K562 (cell line): ENCODE data around the gene ADGRL3. TPM values are rescaled to one million over a fixed set of nuclear protein-coding genes. Genes with fewer than 3 reads are reported as not detected.

Experiments used
- ATAC-seq: fragments of 200-7000 bp; cut with Tn5 transposase; 3 replicates; pipeline ENCODE4 v1.9.1; 2020; ENCODE audit warnings: moderate library complexity
- BruUV-seq: library from RNA; stranded (reverse); fragments of 400-500 nt; replicated peaks from 2 replicates; lab custom pipeline; 2021; lab: Mats Ljungman, UMichigan
- CTCF ChIA-PET: fragments of 300-600 bp; formaldehyde crosslinking; extraction: SDS; loops from one replicate; lab custom pipeline; 2021; ENCODE audit warnings: low intra/inter-chr PET ratio; lab: Yijun Ruan, JAX
- POLR2A ChIA-PET: fragments of 300-600, 350-650 bp; sonication (Branson Sonifier 250); formaldehyde crosslinking; extraction: SDS; loops from one replicate; lab custom pipeline; 2021; ENCODE audit warnings: antibody characterized with exemption, inconsistent platforms; lab: Yijun Ruan, JAX
- DNase-seq, 4 experiments: peaks; one replicate each; pipeline versions ENCODE4 v3.0.0 to v3.0.0-alpha.2; 2011 to 2018; ENCODE audit warnings: low spot score in 3 of 4, mixed read lengths in 3 of 4; ENCODE audit errors: extremely low read depth in 1 of 4
- FAIRE-seq: peaks from 2 replicates; lab custom pipeline; 2011; peaks lifted over from hg19 to GRCh38; lab: Jason Lieb, UNC
- H2AFZ ChIP-seq: 2 replicates; pipeline ENCODE4 v1.6.0; 2011; ENCODE audit warnings: low read depth, low read length, control low read depth, inconsistent platforms
- H3K27ac ChIP-seq: fragments of 200-600 bp; 3 replicates; pipeline ENCODE4 v1.8.0; 2011; ENCODE audit warnings: low read depth, mild to moderate bottlenecking, control low read depth, inconsistent platforms, low read length, moderate library complexity, mixed read lengths; ENCODE audit errors: extremely low read depth
- H3K27me3 ChIP-seq, 2 experiments: fragments of 300-600 bp in 1 of 2; 2 replicates in 1 of 2; 3 replicates in 1 of 2; pipeline versions ENCODE4 v1.6.0 to v1.8.0; 2011; ENCODE audit warnings: inconsistent platforms in 2 of 2, low read length in 2 of 2, mild to moderate bottlenecking in 1 of 2, mixed read lengths in 1 of 2, moderate library complexity in 1 of 2; ENCODE audit not compliant: control insufficient read depth in 2 of 2, insufficient read depth in 2 of 2
- H3K36me3 ChIP-seq: fragments of 300-600 bp; 3 replicates; pipeline ENCODE4 v1.8.0; 2011; ENCODE audit warnings: mild to moderate bottlenecking, low read length, inconsistent platforms; ENCODE audit not compliant: control insufficient read depth, insufficient read depth
- H3K4me1 ChIP-seq, 2 experiments: fragments of 200-600 bp in 1 of 2; replicated peaks in 1 of 2; 2 replicates in 1 of 2; 3 replicates in 1 of 2; pipeline versions ENCODE4 v1.5.1 to v1.8.0; 2011; ENCODE audit warnings: inconsistent platforms in 2 of 2, low read length in 2 of 2, mild to moderate bottlenecking in 1 of 2, mixed read lengths in 1 of 2, moderate library complexity in 1 of 2; ENCODE audit not compliant: control insufficient read depth in 2 of 2, insufficient read depth in 2 of 2
- H3K4me2 ChIP-seq: 2 replicates; pipeline ENCODE4 v1.6.1; 2011; ENCODE audit warnings: low read length, control low read depth, inconsistent platforms, mixed read lengths; ENCODE audit not compliant: insufficient read depth
- H3K4me3 ChIP-seq: fragments of 200-600 bp; sonication (generic), shearing (Covaris generic); 2 replicates; pipeline ENCODE4 v1.5.1; 2016; ENCODE audit warnings: control low read depth, inconsistent platforms
- H3K79me2 ChIP-seq: fragments of 200-600 bp; 3 replicates; pipeline ENCODE4 v1.8.0; 2011; ENCODE audit warnings: low read length, inconsistent platforms; ENCODE audit not compliant: control insufficient read depth, insufficient read depth
- H3K9ac ChIP-seq, 2 experiments: 2 replicates each; pipeline versions ENCODE4 v1.6.0 to v1.6.1; 2011; ENCODE audit warnings: low read depth in 2 of 2, low read length in 2 of 2, control low read depth in 1 of 2, inconsistent platforms in 1 of 2, mild to moderate bottlenecking in 1 of 2, mixed read lengths in 1 of 2; ENCODE audit not compliant: insufficient read depth in 1 of 2
- H3K9me1 ChIP-seq: one replicate; pipeline ENCODE4 v1.6.0; 2011; ENCODE audit warnings: inconsistent platforms, mild to moderate bottlenecking, low read length, moderate library complexity; ENCODE audit not compliant: control insufficient read depth, insufficient read depth
- H3K9me3 ChIP-seq: replicated peaks from 2 replicates; pipeline ENCODE4 v1.5.1; 2011; ENCODE audit warnings: low read depth, low read length, inconsistent platforms; ENCODE audit not compliant: control insufficient read depth, insufficient read depth
- H4K20me1 ChIP-seq: replicated peaks from 2 replicates; pipeline ENCODE4 v1.6.1; 2011; ENCODE audit warnings: low read length, inconsistent platforms, mixed read lengths; ENCODE audit not compliant: control insufficient read depth, insufficient read depth
- ATF1 ChIP-seq, 2 experiments: fragments of 450-650 bp in 1 of 2; IDR thresholded peaks; 2 replicates each; pipeline ENCODE4 v1.6.1; 2016; ENCODE audit warnings: missing compliant biosample characterization in 1 of 2, missing genetic modification characterization in 1 of 2
- CREB1 ChIP-seq, 2 experiments: sonication (generic) in 1 of 2; formaldehyde crosslinking in 1 of 2; IDR thresholded peaks; 2 replicates each; pipeline versions ENCODE4 v1.6.1 to v1.8.0; 2012 to 2022; ENCODE audit warnings: inconsistent platforms in 1 of 2, mild to moderate bottlenecking in 1 of 2, missing genetic modification reagents in 1 of 2, moderate library complexity in 1 of 2
- GMEB1 ChIP-seq: fragments of 250-450 bp; sonication (Bioruptor Pico); IDR thresholded peaks from 2 replicates; pipeline ENCODE4 v1.4.0; 2020; ENCODE audit warnings: mild to moderate bottlenecking
- KHSRP ChIP-seq: fragments of 450-650 bp; IDR thresholded peaks from 2 replicates; pipeline ENCODE4 v1.6.1; 2017
- LCOR ChIP-seq: sonication (generic); formaldehyde crosslinking; IDR thresholded peaks from 2 replicates; pipeline ENCODE4 v1.8.0; 2022; ENCODE audit warnings: mild to moderate bottlenecking, missing genetic modification reagents
- MECOM ChIP-seq: fragments of 250-450 bp; sonication (Bioruptor Pico); IDR thresholded peaks from 2 replicates; pipeline ENCODE4 v1.8.0; 2022; ENCODE audit warnings: inconsistent platforms
- MEF2D ChIP-seq: conservative IDR thresholded peaks from 2 replicates; pipeline ENCODE4 v1.6.1; 2016; ENCODE audit warnings: low read depth, missing genetic modification characterization, missing compliant biosample characterization
- RAD21 ChIP-seq, 2 experiments: fragments of 250-450 bp in 1 of 2; fragments of 450-650 bp in 1 of 2; sonication (Bioruptor Pico) in 1 of 2; formaldehyde crosslinking in 1 of 2; IDR thresholded peaks in 1 of 2; conservative IDR thresholded peaks in 1 of 2; 2 replicates each; pipeline versions ENCODE4 v1.4.0 to v1.8.0; 2020 to 2022; ENCODE audit warnings: mild to moderate bottlenecking in 2 of 2, moderate library complexity in 1 of 2
- ZBTB11 ChIP-seq, 3 experiments: fragments of 200-800 bp in 1 of 3; fragments of 250-450 bp in 1 of 3; fragments of 450-650 bp in 1 of 3; sonication (Bioruptor Pico) in 1 of 3; sonication (Bioruptor generic) in 1 of 3; formaldehyde crosslinking in 1 of 3; IDR thresholded peaks; 2 replicates each; pipeline versions ENCODE4 v1.6.1 to v1.8.0; 2016 to 2022; ENCODE audit warnings: mild to moderate bottlenecking in 2 of 3, missing genetic modification characterization in 2 of 3, missing compliant biosample characterization in 1 of 3, moderate library complexity in 1 of 3
- ZMIZ1 ChIP-seq, 2 experiments: fragments of 150-350 bp in 1 of 2; IDR thresholded peaks; 2 replicates each; pipeline ENCODE4 v1.6.1; 2012 to 2016; ENCODE audit warnings: low read depth in 2 of 2, low read length in 2 of 2, mild to moderate bottlenecking in 1 of 2, moderate library complexity in 1 of 2
- ZNF316 ChIP-seq: fragments of 450-650 bp; IDR thresholded peaks from 2 replicates; pipeline ENCODE4 v1.6.1; 2016
- ZSCAN29 ChIP-seq: fragments of 450-650 bp; IDR thresholded peaks from 2 replicates; pipeline ENCODE4 v1.6.1; 2017
- WGBS: fragments of 100-300 bp; shearing (Covaris generic); methylation state at CpG from one replicate; pipeline ENCODE4 v1.1.6; 2016; ENCODE audit warnings: low coverage, mixed read lengths; ENCODE audit not compliant: insufficient coverage; ENCODE audit errors: missing lambda C conversion rate; 5-methylcytosine and 5-hydroxymethylcytosine counted together
- in situ Hi-C: fragments of 300-500 bp; cut with MboI; formaldehyde crosslinking; loops from 4 replicates; pipeline ENCODE4 v1.15.0; 2018; ENCODE audit warnings: inconsistent platforms, mixed read lengths
- intact Hi-C: fragments of 100-400 bp; cut with micrococcal nuclease; formaldehyde crosslinking; loops from 2 replicates; pipeline ENCODE4 v1.14.2; 2022
- polyA plus RNA-seq, 8 experiments: library from polyadenylated mRNA; depleted of rRNA in 4 of 8; stranded (reverse) in 5 of 8; unstranded in 3 of 8; fragments of >200 nt; fragmentation: Nextera tagmentation in 2 of 8; fragmentation: Illumina TruSeq in 1 of 8; extraction: Ambion mirVana in 2 of 8; extraction: Trizol in 1 of 8; gene quantifications; 2 replicates each; pipeline versions ENCODE4 v1.2.1 to v1.2.3, GENCODE V29; 2011 to 2014; ENCODE audit warnings: inconsistent platforms in 1 of 8, missing spikeins in 1 of 8
- total RNA-seq, 7 experiments: library from RNA; depleted of rRNA in 6 of 7; stranded (reverse); fragments of >200 nt in 6 of 7; fragmentation: Illumina TruSeq in 2 of 7; extraction: Trizol in 2 of 7; gene quantifications; 2 replicates each; pipeline versions ENCODE4 v1.2.1 to v1.2.3, GENCODE V29; 2011 to 2021; ENCODE audit warnings: low replicate concordance in 1 of 7

The ADGRL3 gene
- total and polyA plus RNA-seq, 9 of the 15 experiments (the other 6 are each of a cell fraction or from before 2014, with no cell fraction given), result 0.03 to 0.14 (median 0.04) TPM; not detected in 2

GRCh38 chr4:61950625-61951024 is 750.5 kb downstream of the ADGRL3 start:
- BruUV-seq, result no TSS peak
- H3K9me3 ChIP-seq, result no peaks in the 10 kb centered on the region; the same call in 1 of the 2 replicates
- ATAC-seq (no peak), DNase-seq (no peak), FAIRE-seq (no peak)
- intact Hi-C loops (no loop called here), in situ Hi-C loops (no loop called here)
- H3K4me2 ChIP-seq, result no peak overlapping the region
- ChIA-PET POLR2A (no interaction called here), CTCF (no interaction called here)
- H3K9ac ChIP-seq, result no peak overlapping the region
- H3K4me3 ChIP-seq, result no peak overlapping the region
- 0% methylated on average over 2 of the region's 2 CpGs for WGBS
- no peaks in the 10 kb centered on the region for H3K9me1 ChIP-seq
- H4K20me1 ChIP-seq, result no peaks in the 10 kb centered on the region
- no peaks in the 10 kb centered on the region for H3K27me3 ChIP-seq
- no peaks in the 10 kb centered on the region for H3K79me2 ChIP-seq
- H3K36me3 ChIP-seq, result no peaks in the 10 kb centered on the region
- no peak overlapping the region for H3K27ac ChIP-seq
- H2AFZ ChIP-seq, result no peak overlapping the region
- no peaks in the 10 kb centered on the region for H3K4me1 ChIP-seq
- TF ChIP-seq ATF1 (CRISPR knock-in tag; IDR thresholded peaks at IDR 0.05) (no peak), ATF1 (tag; IDR thresholded peaks at IDR 0.05) (no peak), ZSCAN29 (no peak), MEF2D (no peak), GMEB1 (CRISPR knock-in tag) (no peak), CREB1 (IDR thresholded peaks at IDR 0.05) (no peak), CREB1 (CRISPR knock-in tag; IDR thresholded peaks at IDR 0.05) (no peak), KHSRP (no peak), LCOR (no peak), MECOM (CRISPR knock-in tag) (no peak), ZMIZ1 (IDR thresholded peaks at IDR 0.05; ENCODE audit: low read depth in 2 of 2, low read length in 2 of 2) (no peak), RAD21 (CRISPR knock-in tag; conservative IDR thresholded peaks at IDR 0.05 in 1 of 2, IDR thresholded peaks at IDR 0.05 in 1 of 2) (no peak), ZNF316 (no peak), ZBTB11 (CRISPR knock-in tag; IDR thresholded peaks at IDR 0.05) (no peak)
